WTC11 (cell line): ENCODE results near the gene ADGRL3.

Source experiments
- ATF2 ChIP-seq: sonication (generic); formaldehyde crosslinking; IDR thresholded peaks from 2 replicates; pipeline ENCODE4 v1.8.1; 2022; ENCODE audit warnings: low read depth, missing genetic modification reagents, borderline replicate concordance
- CBFB ChIP-seq: sonication (generic); formaldehyde crosslinking; IDR thresholded peaks from 2 replicates; pipeline ENCODE4 v1.8.1; 2022; ENCODE audit warnings: mild to moderate bottlenecking, low read depth, missing genetic modification reagents
- CREM ChIP-seq: sonication (generic); formaldehyde crosslinking; IDR thresholded peaks from 2 replicates; pipeline ENCODE4 v1.8.1; 2022; ENCODE audit warnings: mild to moderate bottlenecking, missing genetic modification reagents, moderate library complexity
- CTCF ChIP-seq: fragments of 200-600 bp; IDR thresholded peaks from 2 replicates; pipeline ENCODE4 v1.8.0; 2022; ENCODE audit warnings: antibody characterized with exemption
- ELF4 ChIP-seq: sonication (generic); formaldehyde crosslinking; IDR thresholded peaks from 2 replicates; pipeline ENCODE4 v1.8.1; 2022; ENCODE audit warnings: low read depth, mild to moderate bottlenecking, moderate library complexity, missing genetic modification reagents
- ESRRA ChIP-seq: sonication (generic); formaldehyde crosslinking; IDR thresholded peaks from 2 replicates; pipeline ENCODE4 v1.8.1; 2022; ENCODE audit warnings: mild to moderate bottlenecking, missing genetic modification reagents, borderline replicate concordance
- GABPB1 ChIP-seq: sonication (generic); formaldehyde crosslinking; IDR thresholded peaks from 2 replicates; pipeline ENCODE4 v1.8.1; 2023; ENCODE audit warnings: mild to moderate bottlenecking, missing genetic modification reagents
- JUN ChIP-seq: sonication (generic); formaldehyde crosslinking; IDR thresholded peaks from 2 replicates; pipeline ENCODE4 v1.8.0; 2023; ENCODE audit warnings: mild to moderate bottlenecking, missing genetic modification reagents
- MLX ChIP-seq: sonication (generic); formaldehyde crosslinking; IDR thresholded peaks from 2 replicates; pipeline ENCODE4 v1.8.1; 2023; ENCODE audit warnings: mild to moderate bottlenecking, missing genetic modification reagents, moderate library complexity
- SP1 ChIP-seq: sonication (generic); formaldehyde crosslinking; conservative IDR thresholded peaks from 2 replicates; pipeline ENCODE4 v1.8.1; 2022; ENCODE audit warnings: missing genetic modification reagents
- ZNF121 ChIP-seq: sonication (generic); formaldehyde crosslinking; IDR thresholded peaks from 2 replicates; pipeline ENCODE4 v1.8.0; 2023; ENCODE audit warnings: missing genetic modification reagents
- ZNF263 ChIP-seq: sonication (generic); formaldehyde crosslinking; IDR thresholded peaks from 2 replicates; pipeline ENCODE4 v1.8.1; 2022; ENCODE audit warnings: low read depth, mild to moderate bottlenecking, moderate library complexity, missing genetic modification reagents
- TF ChIP-seq, protein P1 (sequence below): sonication (generic); formaldehyde crosslinking; IDR thresholded peaks from 2 replicates; pipeline ENCODE4 v1.8.0; 2023; ENCODE audit warnings: missing genetic modification reagents

DNA sequence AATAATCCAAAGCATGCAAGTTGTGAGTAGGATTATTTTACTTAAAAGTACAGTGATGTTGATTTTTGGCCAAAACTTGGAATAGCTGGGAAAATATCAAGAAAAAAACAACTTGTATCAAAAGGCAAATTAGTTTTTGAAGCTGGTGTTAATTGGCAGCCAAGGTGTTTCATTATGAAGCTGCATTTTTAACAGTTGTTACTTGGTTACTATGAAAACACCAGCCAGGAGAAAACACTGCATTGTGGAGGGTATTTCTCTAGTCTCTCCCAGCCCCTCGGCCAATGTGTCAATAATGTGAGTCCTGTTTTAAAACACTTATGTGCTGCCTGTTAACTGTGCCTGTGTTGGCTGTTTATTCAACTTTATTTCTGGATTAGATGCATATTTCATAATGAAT, 733.4 kb downstream of the ADGRL3 start:
- no peak for TF ChIP-seq ZNF263 (CRISPR knock-in tag)
- TF ChIP-seq ATF2 (CRISPR knock-in tag) = no peak
- no peak for TF ChIP-seq CBFB (CRISPR knock-in tag)
- no peak for TF ChIP-seq ESRRA (CRISPR knock-in tag)
- no peak for TF ChIP-seq JUN
- TF ChIP-seq MLX (CRISPR knock-in tag) = no peak
- TF ChIP-seq CTCF = no peak
- no peak for TF ChIP-seq SP1 (CRISPR knock-in tag)
- TF ChIP-seq ELF4 = no peak
- TF ChIP-seq ZNF121 = no peak
- TF ChIP-seq, protein P1, sequence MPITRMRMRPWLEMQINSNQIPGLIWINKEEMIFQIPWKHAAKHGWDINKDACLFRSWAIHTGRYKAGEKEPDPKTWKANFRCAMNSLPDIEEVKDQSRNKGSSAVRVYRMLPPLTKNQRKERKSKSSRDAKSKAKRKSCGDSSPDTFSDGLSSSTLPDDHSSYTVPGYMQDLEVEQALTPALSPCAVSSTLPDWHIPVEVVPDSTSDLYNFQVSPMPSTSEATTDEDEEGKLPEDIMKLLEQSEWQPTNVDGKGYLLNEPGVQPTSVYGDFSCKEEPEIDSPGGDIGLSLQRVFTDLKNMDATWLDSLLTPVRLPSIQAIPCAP = no peak
- TF ChIP-seq CREM (CRISPR knock-in tag) = no peak
- TF ChIP-seq GABPB1 (CRISPR knock-in tag) = no peak
